NCI-H82 (cell line): ENCODE data around the gene DYNLRB1.

Experiments
- DNase-seq: peaks from one replicate; lab custom pipeline; 2025; lab: John Stamatoyannopoulos, UW

The DYNLRB1 gene

GRCh38 chr20:34558320-34559218 lies 42.3 kb downstream of the DYNLRB1 start, which contains the start of gene MAP1LC3A:
TSS of gene MAP1LC3A (plus strand) at chr20:34558718. CDS start at chr20:34558869, 151 bp downstream.
- no peak for DNase-seq

- DNase-seq, result no peak
Observed at GRCh38 chr20:34559311-34560140, 43.3 kb downstream of the DYNLRB1 start.

GRCh38 chr20:34560141-34560523 lies 43.9 kb downstream of the DYNLRB1 start:
- DNase-seq, result no peak

GRCh38 chr20:34560614-34561013 lies 44.4 kb downstream of the DYNLRB1 start:
- no peak for DNase-seq

GRCh38 chr20:34561661-34562060 lies 45.4 kb downstream of the DYNLRB1 start:
- DNase-seq, result peak; percentile 67

- peak; percentile 80 for DNase-seq
Observed at GRCh38 chr20:34562641-34563040, 46.4 kb downstream of the DYNLRB1 start.

GRCh38 chr20:34564833-34565232 lies 48.6 kb downstream of the DYNLRB1 start:
- DNase-seq, result no peak

- DNase-seq, result no peak
Observed at GRCh38 chr20:34566978-34567891, 51.0 kb downstream of the DYNLRB1 start.

GRCh38 chr20:34567892-34568865 lies 52.0 kb downstream of the DYNLRB1 start:
- no peak for DNase-seq

GRCh38 chr20:34569598-34569997 lies 53.4 kb downstream of the DYNLRB1 start:
- no peak for DNase-seq

GRCh38 chr20:34570859-34571306 lies 54.7 kb downstream of the DYNLRB1 start:
- no peak for DNase-seq

- no peak for DNase-seq
Observed at GRCh38 chr20:34571753-34572152, 55.5 kb downstream of the DYNLRB1 start.

- DNase-seq, result no peak
Observed at GRCh38 chr20:34573541-34574300, 57.5 kb downstream of the DYNLRB1 start.

GRCh38 chr20:34574426-34574825 lies 58.2 kb downstream of the DYNLRB1 start:
- no peak for DNase-seq

GRCh38 chr20:34574861-34575260 lies 58.6 kb downstream of the DYNLRB1 start:
- DNase-seq, result no peak

- no peak for DNase-seq
Observed at GRCh38 chr20:34575271-34575670, 59.0 kb downstream of the DYNLRB1 start.

GRCh38 chr20:34575756-34576155 lies 59.5 kb downstream of the DYNLRB1 start:
- no peak for DNase-seq

- DNase-seq, result no peak
Observed at GRCh38 chr20:34577061-34577460, 60.8 kb downstream of the DYNLRB1 start.

GRCh38 chr20:34578025-34578424 lies 61.8 kb downstream of the DYNLRB1 start:
- DNase-seq, result no peak

GRCh38 chr20:34578521-34578920 lies 62.3 kb downstream of the DYNLRB1 start:
- peak; percentile 41 for DNase-seq
